Upper lobe of right lung (tissue), 1 donor: Measurements from ENCODE around the gene TRIM15. TPM values are rescaled to one million over a fixed set of nuclear protein-coding genes. Genes with fewer than 3 reads are reported as not detected.

ENCODE experiments used
- ATAC-seq: fragments of 200-7000 bp; cut with Tn5 transposase; one replicate; pipeline ENCODE4 v1.9.1; 2020; ENCODE audit warnings: mild to moderate bottlenecking, moderate library complexity
- DNase-seq: peaks from one replicate; pipeline ENCODE4 v3.0.0-alpha.2; 2020
- H3K27ac ChIP-seq: fragments of 200-600 bp; one replicate; pipeline ENCODE4 v1.8.0; 2022
- H3K27me3 ChIP-seq: fragments of 200-600 bp; one replicate; pipeline ENCODE4 v1.8.0; 2022; ENCODE audit warnings: mild to moderate bottlenecking
- H3K36me3 ChIP-seq: fragments of 200-600 bp; one replicate; pipeline ENCODE4 v1.8.0; 2022
- H3K4me1 ChIP-seq: fragments of 200-600 bp; one replicate; pipeline ENCODE4 v1.8.0; 2022
- H3K4me3 ChIP-seq: fragments of 200-600 bp; one replicate; pipeline ENCODE4 v1.8.0; 2022; ENCODE audit warnings: mild to moderate bottlenecking
- H3K9me3 ChIP-seq: fragments of 200-600 bp; one replicate; pipeline ENCODE4 v1.8.0; 2022
- CTCF ChIP-seq: fragments of 200-600 bp; IDR thresholded peaks from one replicate; pipeline ENCODE4 v1.8.0; 2022; ENCODE audit warnings: antibody characterized with exemption
- intact Hi-C: fragments of 100-400 bp; cut with DNase I; formaldehyde crosslinking; loops from one replicate; pipeline ENCODE4 v1.11.0; 2022
- total RNA-seq: library from RNA; stranded (reverse); fragmentation: NEBNext Ultra II Directional; extraction: Animal tissue kit (Norgen Biotek cat#: 25700); gene quantifications from one replicate; pipeline ENCODE4 v1.2.1, GENCODE V29; 2021
- donor health status: DM: no; HTN: yes; CAD: no; lungs with severe emphysema.

Gene TRIM15
- total RNA-seq, 1 donor from 2014 or later: not detected

- TF ChIP-seq CTCF: no peak
- no peak overlapping the region for H3K27ac ChIP-seq
- DNase-seq (no peak), ATAC-seq (no peak)
- no peaks in the 10 kb centered on the region for H3K9me3 ChIP-seq
- H3K36me3 ChIP-seq: no peaks in the 10 kb centered on the region
- H3K4me3 ChIP-seq: no peak overlapping the region
- no peaks in the 10 kb centered on the region for H3K27me3 ChIP-seq
- intact Hi-C loops: no loop called here
- peaks cover 4% of the 10 kb centered on the region for H3K4me1 ChIP-seq
Observed at GRCh38 chr6:30157999-30158398, 5.3 kb upstream of the TRIM15 start.

GRCh38 chr6:30158475-30159040, 4.8 kb upstream of the TRIM15 start:
- intact Hi-C loops: no loop called here
- Histone ChIP-seq H3K9me3 (no peaks in the 10 kb centered on the region), H3K4me1 (peaks cover 4% of the 10 kb centered on the region), H3K4me3 (no peak overlapping the region), H3K36me3 (no peaks in the 10 kb centered on the region), H3K27ac (no peak overlapping the region), H3K27me3 (no peaks in the 10 kb centered on the region)
- no peak for TF ChIP-seq CTCF
- ATAC-seq: no peak
- DNase-seq: no peak

GRCh38 chr6:30160008-30160784, 3.1 kb upstream of the TRIM15 start:
- H3K4me1 ChIP-seq: peaks cover 4% of the 10 kb centered on the region
- no peaks in the 10 kb centered on the region for H3K9me3 ChIP-seq
- H3K4me3 ChIP-seq: no peak overlapping the region
- intact Hi-C loops: no loop called here
- no peak for ATAC-seq
- H3K27ac ChIP-seq: no peak overlapping the region
- no peaks in the 10 kb centered on the region for H3K27me3 ChIP-seq
- TF ChIP-seq CTCF: no peak
- no peaks in the 10 kb centered on the region for H3K36me3 ChIP-seq
- DNase-seq: no peak

GRCh38 chr6:30160785-30161531, 2.4 kb upstream of the TRIM15 start, which contains the start of gene TRIM10:
Gene TRIM10, minus strand, starts transcription at chr6:30161211. Its CDS starts 353 bp downstream, at chr6:30160858.
- TF ChIP-seq CTCF: no peak
- H3K36me3 ChIP-seq: no peaks in the 10 kb centered on the region
- no peaks in the 10 kb centered on the region for H3K27me3 ChIP-seq
- DNase-seq: no peak
- intact Hi-C loops: no loop called here
- no peak within 1 kb of the TSS for H3K4me3 ChIP-seq
- H3K9me3 ChIP-seq: no peaks in the 10 kb centered on the region
- H3K27ac ChIP-seq: no peak within 1 kb of the TSS
- no peaks in the 10 kb centered on the region for H3K4me1 ChIP-seq
- ATAC-seq: no peak

- H3K27ac ChIP-seq: no peak overlapping the region
- DNase-seq: no peak
Observed at GRCh38 chr6:30162265-30163089, 869 bp upstream of the TRIM15 start.

More at GRCh38 chr6:30162265-30163089, 869 bp upstream of the TRIM15 start:
- H3K9me3 ChIP-seq: no peaks in the 10 kb centered on the region
- H3K27me3 ChIP-seq: peaks cover 2% of the 10 kb centered on the region
- TF ChIP-seq CTCF: no peak
- intact Hi-C loops: no loop called here
- ATAC-seq: no peak
- H3K4me3 ChIP-seq: no peak overlapping the region
- no peaks in the 10 kb centered on the region for H3K36me3 ChIP-seq
- no peaks in the 10 kb centered on the region for H3K4me1 ChIP-seq
